Suppressor macrophage treated with lipopolysaccharide for 1 hour (primary cell): ENCODE measurements around the gene AARS2.

ENCODE experiments used
- DNase-seq, 3 donors: peaks; one replicate each; pipeline ENCODE4 v3.0.0-alpha.2; 2020 to 2022

Gene AARS2

GRCh38 chr6:44300292-44300823 is 12.8 kb downstream of the AARS2 start:
- DNase-seq = no peak

DNA sequence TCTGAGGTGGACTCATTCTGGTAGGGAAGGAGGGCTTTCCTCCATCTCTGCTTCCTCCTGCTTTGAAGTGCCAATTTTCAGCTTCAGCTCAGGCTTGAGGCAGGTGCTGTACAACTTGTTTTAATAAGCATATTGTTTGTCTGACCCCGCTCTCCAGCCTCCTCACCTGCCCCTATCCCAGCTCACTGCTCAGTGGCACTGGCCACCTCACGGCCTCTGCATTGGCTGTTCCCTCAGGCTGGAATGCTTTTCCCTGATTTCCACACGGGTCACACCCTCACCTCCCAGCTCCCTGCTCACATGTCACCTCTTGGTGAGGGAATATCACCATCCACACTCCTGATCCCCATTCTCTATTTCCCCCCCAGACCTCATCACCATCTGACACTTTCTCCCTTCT is 14.3 kb downstream of the AARS2 start:
- DNase-seq = no peak

DNA sequence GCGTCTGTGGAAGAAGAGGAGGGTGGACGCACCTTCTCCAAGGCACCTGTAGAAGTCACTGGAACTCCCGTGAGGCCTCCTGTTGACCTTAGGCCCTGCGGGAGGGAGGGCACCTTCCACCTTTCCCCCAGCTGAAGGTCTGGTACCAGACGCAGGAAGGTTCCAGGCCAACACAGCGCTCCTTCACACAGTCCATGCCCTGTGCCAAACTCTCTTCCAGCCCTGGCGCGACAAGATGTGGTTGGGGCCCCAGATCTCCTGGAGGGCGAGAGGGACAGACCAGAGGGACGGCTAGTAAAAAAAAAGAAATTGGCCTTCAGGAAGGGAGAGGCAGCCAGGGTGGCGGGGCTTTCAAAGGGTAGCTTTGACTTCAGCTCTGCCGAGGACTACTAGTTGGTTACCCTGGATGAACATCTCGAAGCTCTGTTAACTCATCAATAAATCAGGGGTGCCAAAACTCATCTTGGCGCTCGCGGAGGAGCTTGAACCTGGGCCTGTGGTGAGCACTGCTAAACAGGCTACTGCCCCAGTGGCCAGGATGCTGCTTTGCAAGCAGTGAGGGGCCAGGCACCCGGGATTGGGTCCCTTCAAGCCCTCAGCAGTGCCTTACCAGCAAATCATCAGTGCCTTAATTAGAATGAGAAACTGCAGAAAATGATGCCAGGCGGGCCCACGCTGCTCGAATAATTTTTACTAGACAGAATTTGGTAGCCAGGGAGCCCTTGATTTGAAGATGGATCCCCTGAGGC is 14.9 kb downstream of the AARS2 start:
- DNase-seq = no peak

DNA sequence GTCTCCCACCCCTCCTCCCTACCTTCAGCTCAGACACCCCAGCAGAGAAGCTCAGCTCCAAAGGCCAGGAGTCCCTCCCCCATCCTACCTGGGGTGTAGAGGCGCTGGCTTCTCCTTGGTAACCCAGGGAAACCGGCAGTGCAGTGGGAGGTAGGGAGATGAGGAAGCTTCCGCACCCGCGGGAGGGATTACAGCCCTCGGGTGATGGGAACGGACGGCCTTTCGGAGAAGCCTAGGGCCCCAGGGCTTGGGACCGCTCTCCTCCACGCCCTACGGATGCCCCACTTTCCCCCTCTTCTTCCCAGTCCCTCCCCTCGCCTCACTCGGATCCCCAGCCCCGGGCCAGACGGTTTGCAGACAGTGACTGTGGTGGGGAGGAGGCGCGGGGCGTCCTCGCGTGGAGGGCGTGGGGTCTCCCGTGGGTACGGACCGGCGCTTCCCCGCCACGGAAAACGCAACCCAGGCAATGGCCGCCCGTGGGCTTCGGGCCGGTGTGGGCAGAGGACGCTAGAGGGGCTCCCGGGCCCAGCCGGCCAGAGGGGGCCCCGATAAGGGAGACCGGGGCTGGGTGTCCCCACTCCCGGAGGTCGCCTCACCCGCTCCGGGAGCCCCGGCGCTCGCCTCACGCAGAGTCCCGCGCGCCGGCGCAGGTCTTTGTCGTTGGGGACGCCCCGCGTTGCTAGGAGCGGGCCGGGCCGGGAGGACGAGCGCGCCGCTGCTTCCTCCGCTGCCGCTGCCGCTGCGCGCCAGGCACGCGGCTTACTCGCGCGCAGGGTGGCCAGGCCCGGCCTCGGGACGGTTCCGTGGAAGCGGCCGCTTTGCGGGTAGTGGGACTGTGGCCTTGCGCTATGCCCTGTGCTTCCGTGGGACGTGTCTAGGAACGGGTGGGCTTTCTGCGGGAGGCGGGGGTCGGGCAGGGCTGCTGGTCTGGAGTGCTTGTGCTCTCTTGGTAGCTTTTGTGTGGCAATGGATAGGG is 15.8 kb downstream of the AARS2 start:
- peak; percentile 43 to 80 (median 63) for DNase-seq

- DNase-seq = no peak
These were observed 18.0 kb downstream of the AARS2 start for GRCh38 chr6:44294832-44295791.

DNA sequence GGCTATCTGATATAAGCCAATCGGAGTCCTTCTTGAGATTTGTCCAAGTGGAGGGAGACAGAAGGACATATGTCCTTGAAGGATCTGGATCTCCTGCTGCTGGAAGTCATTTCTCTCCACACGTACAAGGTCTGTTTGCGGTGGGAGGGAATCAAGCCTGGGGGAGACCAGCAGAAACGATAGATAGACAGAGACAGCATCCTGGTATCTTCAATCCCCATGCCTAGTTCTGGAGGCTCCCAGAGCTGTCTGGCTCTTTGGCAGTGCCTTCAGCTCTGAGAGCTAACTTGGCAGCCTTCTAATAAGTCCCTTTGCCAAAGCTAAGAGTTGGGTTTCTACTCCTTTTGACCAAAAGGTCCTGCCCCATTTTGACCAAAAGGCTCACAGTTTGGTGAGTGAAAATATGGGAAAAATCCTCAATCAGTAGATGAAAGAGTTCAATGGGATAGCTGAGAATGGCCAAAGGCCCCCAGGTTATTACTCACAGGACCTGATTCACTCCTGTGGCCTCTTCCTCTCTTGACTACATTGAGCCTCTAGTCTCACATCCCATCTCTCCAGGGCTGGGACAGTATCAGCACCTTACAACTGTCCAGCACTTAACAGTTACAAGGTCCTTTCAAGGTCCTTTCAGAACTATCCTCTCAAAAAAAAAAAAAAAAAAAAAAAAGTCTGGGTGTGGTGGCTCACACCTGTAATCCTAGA is 20.3 kb downstream of the AARS2 start:
- no peak for DNase-seq

DNA sequence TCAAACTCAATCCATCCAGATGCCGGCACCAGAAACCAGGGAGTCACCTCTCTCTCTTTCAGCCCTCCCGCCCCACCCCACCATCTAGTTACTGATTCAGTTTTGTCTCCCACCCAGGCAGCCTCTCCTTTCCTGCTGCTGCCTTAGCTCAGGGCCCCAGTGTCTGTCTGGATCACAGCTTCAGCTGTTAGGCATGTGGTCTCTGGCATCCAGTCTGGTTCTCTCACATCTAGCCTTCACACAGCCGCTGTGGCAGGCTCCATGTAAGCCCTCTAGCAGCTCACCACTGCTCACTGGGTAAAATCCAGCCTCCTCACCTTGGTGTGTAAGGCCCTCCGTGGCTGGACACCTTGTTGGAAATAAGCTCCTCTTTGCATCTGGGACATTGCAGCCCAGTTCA is 21.3 kb downstream of the AARS2 start:
- DNase-seq = no peak

DNA sequence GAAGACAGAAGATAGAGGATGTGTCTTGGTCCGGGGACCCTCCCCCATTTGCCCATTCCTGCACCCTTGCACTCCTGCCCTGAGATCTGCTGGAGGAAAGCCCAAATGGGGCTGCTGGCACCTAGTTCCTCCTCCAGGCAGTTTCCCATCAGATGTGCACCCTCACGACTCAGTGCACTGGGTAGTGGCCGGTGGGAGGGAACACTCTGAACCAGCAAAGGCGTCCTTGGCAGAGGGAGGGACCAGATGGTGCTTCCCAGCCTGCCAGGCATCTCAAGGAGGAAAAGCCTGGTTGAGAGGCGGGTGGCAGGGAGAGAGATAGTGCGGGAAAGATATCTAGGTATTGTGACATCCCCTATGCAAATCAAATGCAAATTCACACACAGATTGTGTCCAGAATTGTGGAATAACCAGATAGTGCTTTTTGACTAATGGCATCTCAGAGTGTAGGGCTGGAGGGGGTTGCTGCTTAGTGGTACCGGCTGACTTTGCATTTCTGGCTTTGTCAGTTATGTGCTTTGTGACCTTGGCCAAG is 23.4 kb downstream of the AARS2 start:
- DNase-seq = peak in 2 of 3 donors; percentile 29 to 51

- DNase-seq = no peak
These were observed 26.4 kb downstream of the AARS2 start for GRCh38 chr6:44286747-44287146.

DNA sequence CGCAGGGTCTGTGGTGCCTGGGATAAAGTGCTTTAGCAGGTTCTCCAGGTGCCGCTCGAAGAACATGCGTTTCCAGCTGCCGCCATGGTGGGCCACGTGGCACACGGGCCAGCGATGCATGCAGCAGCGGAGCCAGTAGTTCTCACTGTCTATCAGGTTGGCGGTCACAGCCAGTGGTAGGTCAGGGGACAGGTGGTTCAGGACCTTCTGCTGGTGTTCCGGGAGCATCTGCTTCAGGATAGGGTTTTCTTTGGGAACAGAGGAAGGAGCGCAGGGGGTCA is 26.9 kb downstream of the AARS2 start:
- no peak for DNase-seq

DNA sequence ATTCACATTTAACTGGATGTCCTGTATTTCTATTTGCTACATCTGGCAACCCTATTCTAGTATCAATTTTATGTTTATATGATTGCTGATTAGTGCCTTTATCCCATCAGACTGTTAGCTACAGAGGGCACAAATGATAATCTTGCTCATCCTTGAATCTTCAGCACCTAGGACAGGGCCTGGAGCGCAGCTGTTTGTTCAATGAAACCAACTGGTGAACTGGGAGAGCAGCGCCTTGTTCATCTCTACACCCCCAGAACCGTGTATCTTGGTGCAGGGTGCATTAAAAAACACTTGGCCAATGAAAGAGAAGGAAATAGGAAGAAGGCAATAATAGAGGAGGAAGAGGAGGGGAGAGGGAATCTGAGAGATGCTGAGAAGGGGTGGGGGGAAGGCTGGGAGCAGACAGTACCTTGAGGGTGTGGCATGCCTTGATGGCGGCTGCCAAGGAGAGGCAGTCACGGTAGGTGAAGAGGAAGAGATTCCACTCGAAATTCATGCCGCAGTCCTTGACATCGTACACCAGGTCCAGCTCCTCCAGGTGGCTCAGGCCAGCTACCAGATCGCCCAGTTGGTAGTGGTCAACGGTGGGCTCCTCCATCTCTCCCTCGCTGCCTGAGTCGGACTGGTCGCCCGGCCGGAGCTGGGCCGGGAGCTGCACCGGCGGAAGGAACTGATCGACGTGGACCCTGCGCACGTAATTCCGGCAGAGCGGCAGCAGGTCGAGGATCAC is 27.4 kb downstream of the AARS2 start:
- DNase-seq = no peak

DNA sequence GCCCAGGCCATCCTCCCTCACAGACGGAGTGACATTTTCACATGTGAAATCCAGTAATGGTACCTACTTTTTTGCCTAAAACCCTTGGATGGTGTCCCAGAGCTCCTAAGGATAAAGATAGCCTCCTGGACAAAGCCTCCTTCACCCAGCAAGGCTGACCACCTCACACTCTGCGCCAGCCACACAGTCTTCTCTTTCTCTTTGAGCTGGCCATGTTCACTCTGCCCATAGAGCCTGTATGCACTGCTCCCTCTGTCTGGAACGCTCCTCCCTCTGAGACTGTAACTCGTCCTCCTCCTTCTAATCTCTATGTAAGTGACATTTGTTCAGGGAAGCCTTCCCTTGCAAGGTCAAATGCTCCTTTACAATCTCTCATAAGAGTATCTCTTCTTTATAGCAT is 28.3 kb downstream of the AARS2 start:
- DNase-seq = no peak

GRCh38 chr6:44284121-44284520 is 29.0 kb downstream of the AARS2 start:
- peak; percentile 37 to 48 (median 38) for DNase-seq

- DNase-seq = peak; percentile 75 to 80 (median 78)
These were observed 34.1 kb downstream of the AARS2 start for GRCh38 chr6:44278774-44279697.

DNA sequence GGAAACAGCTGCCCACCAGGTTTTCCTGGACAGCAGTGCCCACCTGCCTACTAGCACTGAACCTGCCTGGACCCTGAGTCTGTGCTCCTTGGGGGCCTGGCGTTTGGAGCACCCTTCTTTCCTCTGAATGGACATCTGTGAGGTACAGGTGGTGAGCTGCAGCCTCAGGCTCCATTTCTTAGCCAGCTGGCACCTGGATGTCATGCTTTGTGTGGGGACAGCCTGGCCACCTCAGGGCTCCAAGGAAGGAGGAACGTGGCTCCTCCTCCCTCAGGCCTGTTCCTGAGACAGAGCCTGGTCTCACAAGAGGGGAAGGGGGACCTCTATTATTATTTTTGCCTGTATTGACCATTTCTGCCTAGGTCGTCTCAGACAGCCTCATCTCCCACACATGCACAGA is 34.8 kb downstream of the AARS2 start:
- no peak for DNase-seq

- DNase-seq = no peak
These were observed 35.4 kb downstream of the AARS2 start for GRCh38 chr6:44277763-44278162.

DNA sequence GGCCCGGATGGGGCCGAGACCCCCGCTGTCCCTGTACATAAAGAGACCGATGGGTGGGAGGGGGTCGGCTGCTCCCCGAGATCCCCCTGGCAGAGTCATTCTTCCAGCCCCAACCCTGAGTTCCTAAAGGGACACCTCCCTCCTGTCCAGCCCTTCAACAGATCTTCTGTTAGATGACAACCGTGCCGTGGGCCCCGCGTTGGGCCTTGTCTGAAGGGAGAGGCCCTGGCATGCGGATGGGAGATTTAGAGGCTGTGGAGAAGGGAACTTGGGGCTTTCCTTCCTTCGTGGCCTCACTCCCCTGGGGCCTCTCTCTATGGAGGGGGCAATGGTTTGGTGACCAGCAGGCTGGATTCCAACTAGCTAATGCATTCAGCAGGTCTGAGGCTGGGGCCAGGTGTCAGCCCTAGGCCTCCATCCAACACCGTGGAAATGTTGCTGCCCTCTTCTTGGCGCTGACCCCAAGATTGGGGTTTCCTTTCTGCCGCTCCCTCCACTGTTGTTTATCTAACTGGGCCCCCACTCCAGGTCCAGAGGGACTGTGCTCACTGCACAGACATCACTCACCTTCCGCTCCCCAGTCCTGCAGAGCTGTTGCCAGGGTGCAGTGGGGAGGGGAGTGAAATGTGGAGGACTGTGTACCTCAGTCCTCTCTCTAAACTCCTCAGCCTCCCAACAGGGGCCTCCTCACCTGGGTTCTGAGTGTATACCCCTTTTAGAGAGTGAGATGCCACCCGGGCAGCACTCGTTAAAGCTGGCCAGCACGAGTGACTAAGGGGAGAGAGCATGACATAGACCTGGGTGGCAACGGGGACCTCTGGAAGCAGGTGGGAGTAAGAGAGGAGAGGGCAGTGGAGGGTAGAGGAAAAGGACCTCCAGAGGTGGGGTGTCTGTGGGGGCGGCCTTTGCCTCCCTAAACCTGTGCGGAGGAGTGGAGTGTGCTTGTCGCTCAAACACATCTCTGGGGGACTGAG is 36.2 kb downstream of the AARS2 start:
- DNase-seq = no peak
